GM18907 (cell line): ENCODE results near the gene TRIM56.
"Not testable (repeated sequence)": the region's sequence is repeated elsewhere in the genome, so short reads cannot be mapped to it uniquely, and the experiment has no call there.

Experiments
- ATAC-seq: cut with Tn5 transposase; IDR thresholded peaks from one replicate; pipeline ENCODE4 v1.9.1; 2021; ENCODE audit warnings: mild to moderate bottlenecking, moderate library complexity; ENCODE audit not compliant: unreplicated experiment

The TRIM56 gene, protein sequence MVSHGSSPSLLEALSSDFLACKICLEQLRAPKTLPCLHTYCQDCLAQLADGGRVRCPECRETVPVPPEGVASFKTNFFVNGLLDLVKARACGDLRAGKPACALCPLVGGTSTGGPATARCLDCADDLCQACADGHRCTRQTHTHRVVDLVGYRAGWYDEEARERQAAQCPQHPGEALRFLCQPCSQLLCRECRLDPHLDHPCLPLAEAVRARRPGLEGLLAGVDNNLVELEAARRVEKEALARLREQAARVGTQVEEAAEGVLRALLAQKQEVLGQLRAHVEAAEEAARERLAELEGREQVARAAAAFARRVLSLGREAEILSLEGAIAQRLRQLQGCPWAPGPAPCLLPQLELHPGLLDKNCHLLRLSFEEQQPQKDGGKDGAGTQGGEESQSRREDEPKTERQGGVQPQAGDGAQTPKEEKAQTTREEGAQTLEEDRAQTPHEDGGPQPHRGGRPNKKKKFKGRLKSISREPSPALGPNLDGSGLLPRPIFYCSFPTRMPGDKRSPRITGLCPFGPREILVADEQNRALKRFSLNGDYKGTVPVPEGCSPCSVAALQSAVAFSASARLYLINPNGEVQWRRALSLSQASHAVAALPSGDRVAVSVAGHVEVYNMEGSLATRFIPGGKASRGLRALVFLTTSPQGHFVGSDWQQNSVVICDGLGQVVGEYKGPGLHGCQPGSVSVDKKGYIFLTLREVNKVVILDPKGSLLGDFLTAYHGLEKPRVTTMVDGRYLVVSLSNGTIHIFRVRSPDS

DNA sequence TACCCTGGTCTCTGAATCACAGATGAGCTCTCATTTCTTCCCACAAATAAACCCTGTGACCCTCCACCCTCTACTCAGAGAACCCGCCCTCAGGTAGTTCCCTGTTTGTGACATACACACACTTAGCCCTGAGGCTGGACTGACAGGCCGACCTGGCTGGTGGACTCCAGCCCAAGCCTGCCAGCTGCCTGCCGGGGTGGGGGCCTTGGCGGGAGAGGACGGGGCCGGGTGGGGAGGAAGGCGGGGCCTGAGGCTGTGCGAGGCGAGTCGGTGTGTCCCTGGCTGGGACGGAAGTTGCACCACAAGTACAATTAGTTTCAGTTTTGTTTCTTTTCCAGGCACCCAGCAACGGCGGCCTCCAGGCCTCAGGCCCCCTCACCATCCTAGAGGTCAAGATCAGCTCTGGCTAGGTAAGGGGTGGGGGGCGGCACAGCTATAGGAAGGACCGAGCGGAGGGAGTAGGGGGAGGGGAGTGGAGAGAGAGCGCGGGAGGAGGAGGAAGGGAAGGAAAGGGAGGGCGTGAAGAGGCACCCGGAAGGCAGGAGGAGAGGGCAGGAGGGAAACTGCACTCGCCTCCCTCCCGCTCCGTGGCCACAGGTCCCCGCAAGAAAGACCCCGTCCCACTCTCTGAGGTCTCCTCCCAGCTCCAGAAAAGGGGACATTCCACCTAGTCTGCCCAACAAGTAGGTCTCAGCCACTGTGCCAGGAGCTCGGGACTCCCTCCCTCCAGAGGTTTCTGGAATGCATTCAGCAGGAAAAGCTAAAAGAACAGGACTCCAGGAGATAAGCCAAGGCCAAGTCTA, at the start of gene TRIM56:
TRIM56 (plus strand) TSS at position 320 of the 803 bp plus-strand sequence. CDS start 1,832 bp downstream, outside the sequence.
- peak; percentile 72 for ATAC-seq

- no peak for ATAC-seq
Measured at GRCh38 chr7:101035941-101036340, 49.3 kb upstream of the TRIM56 start.

DNA sequence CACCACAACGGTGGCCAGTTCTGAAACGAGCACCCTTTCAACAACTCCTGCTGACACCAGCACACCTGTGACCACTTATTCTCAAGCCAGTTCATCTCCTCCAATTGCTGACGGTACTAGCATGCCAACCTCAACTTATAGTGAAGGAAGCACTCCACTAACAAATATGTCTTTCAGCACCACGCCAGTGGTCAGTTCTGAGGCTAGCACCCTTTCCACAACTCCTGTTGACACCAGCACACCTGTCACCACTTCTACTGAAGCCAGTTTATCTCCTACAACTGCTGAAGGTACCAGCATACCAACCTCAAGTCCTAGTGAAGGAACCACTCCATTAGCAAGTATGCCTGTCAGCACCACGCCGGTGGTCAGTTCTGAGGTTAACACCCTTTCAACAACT, 44.0 kb upstream of the TRIM56 start:
- ATAC-seq, result not testable (repeated sequence)

DNA sequence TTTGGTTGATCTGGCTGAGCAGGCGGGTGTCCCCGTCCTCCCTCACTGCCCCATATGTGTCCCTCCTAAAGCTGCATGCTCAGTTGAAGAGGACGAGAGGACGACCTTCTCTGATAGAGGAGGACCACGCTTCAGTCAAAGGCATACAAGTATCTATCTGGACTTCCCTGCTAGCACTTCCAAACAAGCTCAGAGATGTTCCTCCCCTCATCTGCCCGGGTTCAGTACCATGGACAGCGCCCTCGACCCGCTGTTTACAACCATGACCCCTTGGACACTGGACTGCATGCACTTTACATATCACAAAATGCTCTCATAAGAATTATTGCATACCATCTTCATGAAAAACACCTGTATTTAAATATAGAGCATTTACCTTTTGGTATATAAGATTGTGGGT, 26.9 kb upstream of the TRIM56 start:
- ATAC-seq, result no peak

DNA sequence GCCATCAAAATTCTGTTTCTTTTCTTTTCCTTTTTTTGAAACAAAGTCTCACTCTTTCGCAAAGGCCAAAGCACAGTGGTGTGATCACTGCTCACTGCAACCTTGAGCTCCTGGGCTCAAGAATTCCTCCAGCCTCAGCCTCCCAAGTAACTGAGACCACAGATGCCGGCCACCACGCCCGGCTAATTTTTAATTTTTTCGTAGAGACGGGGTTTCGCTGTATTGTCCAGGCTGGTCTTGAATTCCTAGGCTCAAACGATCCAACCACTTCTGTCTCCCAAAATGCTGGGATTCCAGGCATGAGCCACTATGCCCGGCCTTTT, 25.7 kb upstream of the TRIM56 start:
- ATAC-seq, result no peak

DNA sequence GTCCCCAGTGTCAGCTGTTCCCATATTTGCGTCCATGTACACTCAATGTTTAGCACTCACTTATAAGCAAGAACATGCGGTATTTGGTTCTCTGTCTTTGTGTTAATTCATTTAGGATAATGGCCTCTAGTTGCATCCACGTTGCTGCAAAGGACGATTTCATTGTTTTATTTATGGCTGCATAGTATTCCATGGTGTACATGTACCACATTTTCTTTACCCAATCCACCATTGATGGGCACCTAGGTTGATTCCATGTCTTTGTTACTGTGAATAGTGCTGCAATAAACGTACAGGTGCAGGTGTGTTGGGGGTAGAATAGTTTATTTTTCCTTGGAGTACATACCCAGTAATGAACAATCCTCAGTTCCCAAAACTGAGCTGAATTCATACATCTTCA, 24.3 kb upstream of the TRIM56 start:
- ATAC-seq, result no peak

- not testable (repeated sequence) for ATAC-seq
Measured at GRCh38 chr7:101064176-101064550, 21.1 kb upstream of the TRIM56 start.

DNA sequence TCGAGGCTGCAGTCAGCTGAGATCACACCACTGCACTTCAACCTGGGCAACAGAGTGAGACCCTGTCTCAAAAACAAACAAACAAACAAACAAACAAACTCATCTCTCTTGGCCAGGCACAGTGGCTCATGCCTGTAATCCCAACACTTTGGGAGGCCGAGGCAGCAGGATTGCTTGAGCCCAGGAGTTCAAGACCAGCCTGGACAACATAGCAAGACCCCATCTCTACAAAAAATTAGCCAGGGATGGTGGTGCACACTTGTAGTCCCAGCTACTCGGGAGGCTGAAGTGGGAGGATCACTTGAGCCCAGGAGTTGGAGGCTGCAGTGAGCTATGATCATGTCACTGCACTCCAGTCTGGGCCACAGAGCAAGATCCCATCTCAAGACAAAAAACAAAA, 20.1 kb upstream of the TRIM56 start:
- not testable (repeated sequence) for ATAC-seq

GRCh38 chr7:101066141-101066832, 19.0 kb upstream of the TRIM56 start:
- ATAC-seq, result no peak

GRCh38 chr7:101066833-101067177, 18.5 kb upstream of the TRIM56 start:
- ATAC-seq, result no peak

GRCh38 chr7:101068401-101068800, 16.9 kb upstream of the TRIM56 start:
- no peak for ATAC-seq

DNA sequence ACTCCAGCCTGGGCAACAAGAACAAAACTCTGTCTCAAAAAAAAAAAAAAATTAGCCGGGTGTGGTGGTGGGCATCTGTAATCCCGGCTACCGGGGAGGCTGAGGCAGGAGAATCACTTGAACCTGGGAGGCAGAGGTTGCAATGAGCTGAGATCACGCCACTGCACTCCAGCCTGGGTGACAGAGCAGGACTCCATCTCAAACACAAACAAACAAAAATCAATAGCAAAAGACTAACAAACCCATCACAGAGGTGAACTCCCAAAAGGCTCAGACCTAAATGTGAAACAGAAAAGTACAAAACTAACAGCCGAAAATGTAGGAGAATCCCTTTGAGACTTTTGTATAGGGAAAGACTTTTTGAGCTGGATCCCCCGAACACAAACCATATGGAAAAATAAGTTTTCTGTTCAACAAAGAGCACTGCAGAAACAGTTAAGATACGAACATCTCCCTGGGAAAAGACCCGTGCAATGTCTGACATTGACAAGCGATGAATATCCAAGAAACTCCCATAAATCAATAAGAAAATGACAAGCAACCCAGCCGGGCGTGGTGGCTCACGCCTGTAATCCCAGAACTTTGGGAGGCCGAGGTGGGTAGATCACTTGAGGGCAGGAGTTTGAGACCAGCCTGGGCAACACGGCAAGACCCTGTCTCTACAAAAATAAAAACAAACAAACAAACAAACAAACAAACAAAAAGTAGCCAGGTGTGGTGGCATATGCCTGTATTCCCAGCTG, 13.7 kb upstream of the TRIM56 start:
- not testable (repeated sequence) for ATAC-seq

- no peak for ATAC-seq
Measured at GRCh38 chr7:101075646-101076045, 9.6 kb upstream of the TRIM56 start.

DNA sequence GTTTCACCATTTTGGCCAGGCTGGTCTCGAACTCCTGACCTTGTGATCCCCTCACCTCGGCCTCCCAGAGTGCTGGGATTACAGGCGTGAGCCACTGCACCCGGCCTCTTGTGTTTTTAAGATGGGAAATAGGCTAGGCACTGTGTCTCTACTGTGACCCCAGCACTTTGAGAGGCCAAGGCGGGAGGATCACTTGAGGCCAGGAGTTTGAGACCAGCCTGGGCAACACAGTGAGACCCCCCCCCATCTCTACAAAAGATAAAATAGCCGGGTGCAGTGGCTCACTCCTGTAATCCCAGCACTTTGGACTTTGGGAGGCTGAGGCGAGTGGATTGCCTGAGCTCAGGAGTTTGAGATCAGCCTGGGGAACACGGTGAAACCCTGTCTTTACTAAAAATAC, 9.1 kb upstream of the TRIM56 start:
- not testable (repeated sequence) for ATAC-seq

GRCh38 chr7:101077303-101078086, 7.8 kb upstream of the TRIM56 start:
- ATAC-seq, result peak; percentile 72

GRCh38 chr7:101081432-101081831, 3.8 kb upstream of the TRIM56 start:
- no peak for ATAC-seq

GRCh38 chr7:101084865-101085161, 468 bp upstream of the TRIM56 start:
- ATAC-seq, result no peak

DNA sequence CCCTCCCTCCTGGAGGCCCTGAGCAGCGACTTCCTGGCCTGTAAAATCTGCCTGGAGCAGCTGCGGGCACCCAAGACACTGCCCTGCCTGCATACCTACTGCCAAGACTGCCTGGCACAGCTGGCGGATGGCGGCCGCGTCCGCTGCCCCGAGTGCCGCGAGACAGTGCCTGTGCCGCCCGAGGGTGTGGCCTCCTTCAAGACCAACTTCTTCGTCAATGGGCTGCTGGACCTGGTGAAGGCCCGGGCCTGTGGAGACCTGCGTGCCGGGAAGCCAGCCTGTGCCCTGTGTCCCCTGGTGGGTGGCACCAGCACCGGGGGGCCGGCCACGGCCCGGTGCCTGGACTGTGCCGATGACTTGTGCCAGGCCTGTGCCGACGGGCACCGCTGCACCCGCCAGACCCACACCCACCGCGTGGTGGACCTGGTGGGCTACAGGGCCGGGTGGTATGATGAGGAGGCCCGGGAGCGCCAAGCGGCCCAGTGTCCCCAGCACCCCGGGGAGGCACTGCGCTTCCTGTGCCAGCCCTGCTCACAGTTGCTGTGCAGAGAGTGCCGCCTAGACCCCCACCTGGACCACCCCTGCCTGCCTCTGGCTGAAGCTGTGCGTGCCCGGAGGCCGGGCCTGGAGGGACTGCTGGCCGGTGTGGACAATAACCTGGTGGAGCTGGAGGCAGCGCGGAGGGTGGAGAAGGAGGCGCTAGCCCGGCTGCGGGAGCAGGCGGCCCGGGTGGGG, 2.2 kb downstream of the TRIM56 start:
- ATAC-seq, result no peak

GRCh38 chr7:101088069-101088425, 2.8 kb downstream of the TRIM56 start:
- ATAC-seq, result no peak
